ENCODE measurements around the gene PRKG1.

DNA sequence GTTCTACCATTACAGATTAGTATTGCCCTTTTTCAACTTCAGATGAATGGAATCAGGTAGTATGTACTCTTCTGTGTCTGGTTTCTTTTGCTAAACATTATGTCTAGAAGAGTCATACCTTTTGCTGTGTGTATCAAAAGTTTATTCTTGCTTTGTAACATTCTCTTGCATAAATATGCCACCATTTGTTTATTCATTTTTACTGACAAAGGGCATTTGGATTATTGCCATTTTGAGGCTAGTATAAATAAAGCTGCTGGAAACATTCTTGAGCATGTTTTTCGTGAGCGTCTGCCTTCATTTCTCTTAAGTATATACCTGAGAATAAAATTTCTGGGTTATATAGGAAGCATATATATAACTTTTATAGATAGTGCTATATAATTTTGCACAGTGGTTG, 746.8 kb downstream of the PRKG1 start:
- TF ChIP-seq POLR2AphosphoS5 (IDR thresholded peaks at IDR 0.05; ENCODE audit: low read depth, low read length), result no peak
- TF ChIP-seq BACH1 (IDR thresholded peaks at IDR 0.05; ENCODE audit: low read length), result no peak
- TF ChIP-seq CHD2 (IDR thresholded peaks at IDR 0.05; ENCODE audit: low read length), result no peak
- TF ChIP-seq, protein P1, sequence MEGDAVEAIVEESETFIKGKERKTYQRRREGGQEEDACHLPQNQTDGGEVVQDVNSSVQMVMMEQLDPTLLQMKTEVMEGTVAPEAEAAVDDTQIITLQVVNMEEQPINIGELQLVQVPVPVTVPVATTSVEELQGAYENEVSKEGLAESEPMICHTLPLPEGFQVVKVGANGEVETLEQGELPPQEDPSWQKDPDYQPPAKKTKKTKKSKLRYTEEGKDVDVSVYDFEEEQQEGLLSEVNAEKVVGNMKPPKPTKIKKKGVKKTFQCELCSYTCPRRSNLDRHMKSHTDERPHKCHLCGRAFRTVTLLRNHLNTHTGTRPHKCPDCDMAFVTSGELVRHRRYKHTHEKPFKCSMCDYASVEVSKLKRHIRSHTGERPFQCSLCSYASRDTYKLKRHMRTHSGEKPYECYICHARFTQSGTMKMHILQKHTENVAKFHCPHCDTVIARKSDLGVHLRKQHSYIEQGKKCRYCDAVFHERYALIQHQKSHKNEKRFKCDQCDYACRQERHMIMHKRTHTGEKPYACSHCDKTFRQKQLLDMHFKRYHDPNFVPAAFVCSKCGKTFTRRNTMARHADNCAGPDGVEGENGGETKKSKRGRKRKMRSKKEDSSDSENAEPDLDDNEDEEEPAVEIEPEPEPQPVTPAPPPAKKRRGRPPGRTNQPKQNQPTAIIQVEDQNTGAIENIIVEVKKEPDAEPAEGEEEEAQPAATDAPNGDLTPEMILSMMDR (IDR thresholded peaks at IDR 0.05; ENCODE audit: control extremely low read depth in 1 of 3, insufficient read depth in 1 of 3, low read depth in 1 of 3, low read length in 3 of 3), result no peak
- no peak for TF ChIP-seq JUN (IDR thresholded peaks at IDR 0.05; ENCODE audit: low read depth, low read length)
- TF ChIP-seq TAF1 (IDR thresholded peaks at IDR 0.05; ENCODE audit: low read depth, low read length), result no peak
- TF ChIP-seq FOSL1 (IDR thresholded peaks at IDR 0.05; ENCODE audit: insufficient read depth, low read depth, low read length), result no peak
- no peak for TF ChIP-seq RAD21 (IDR thresholded peaks at IDR 0.05 in 1 of 2, conservative IDR thresholded peaks at IDR 0.05 in 1 of 2; ENCODE audit: low read depth in 2 of 2, low read length in 2 of 2)

Measured in H1 (cell line).